COLO829 (cell line): ENCODE measurements around the gene LIME1.
"Not testable (repeated sequence)": the region's sequence is repeated elsewhere in the genome, so short reads cannot be mapped to it uniquely, and the experiment has no call there.

Experiments
- DNase-seq: peaks from one replicate; pipeline ENCODE4 v3.0.0; 2012; ENCODE audit warnings: low spot score

LIME1 gene

GRCh38 chr20:63707558-63708300 lies 28.7 kb upstream of the LIME1 start, which contains the start of the genes ARFRP1 and ZGPAT:
Gene ARFRP1, minus strand, starts transcription at chr20:63707976. Its CDS starts 885 bp downstream, at chr20:63707091.
Gene ZGPAT, plus strand, starts transcription at chr20:63708039. Its CDS starts 542 bp downstream, at chr20:63708581.
- DNase-seq: peak; percentile 74

- DNase-seq: no peak
Observed at GRCh38 chr20:63708301-63709148, 27.9 kb upstream of the LIME1 start.

GRCh38 chr20:63709149-63709527 lies 27.3 kb upstream of the LIME1 start:
- DNase-seq: no peak

GRCh38 chr20:63711085-63711645 lies 25.3 kb upstream of the LIME1 start:
- DNase-seq: no peak

GRCh38 chr20:63712191-63712590 lies 24.3 kb upstream of the LIME1 start:
- no peak for DNase-seq

- no peak for DNase-seq
Observed at GRCh38 chr20:63714858-63715257, 21.6 kb upstream of the LIME1 start.

- DNase-seq: no peak
Observed at GRCh38 chr20:63718996-63719395, 17.5 kb upstream of the LIME1 start.

- not testable (repeated sequence) for DNase-seq
Observed at GRCh38 chr20:63722967-63723622, 13.4 kb upstream of the LIME1 start.

GRCh38 chr20:63730189-63730733 lies 6.2 kb upstream of the LIME1 start:
- DNase-seq: not testable (repeated sequence)

- no peak for DNase-seq
Observed at GRCh38 chr20:63731410-63731809, 5.1 kb upstream of the LIME1 start.

GRCh38 chr20:63732118-63733095 lies 4.1 kb upstream of the LIME1 start:
- DNase-seq: no peak

- no peak for DNase-seq
Observed at GRCh38 chr20:63733117-63733516, 3.3 kb upstream of the LIME1 start.

GRCh38 chr20:63733579-63734081 lies 2.8 kb upstream of the LIME1 start:
- DNase-seq: no peak

GRCh38 chr20:63734111-63734945 lies 2.1 kb upstream of the LIME1 start:
- no peak for DNase-seq

- no peak for DNase-seq
Observed at GRCh38 chr20:63734946-63735858, 1.3 kb upstream of the LIME1 start.

- DNase-seq: no peak
Observed at GRCh38 chr20:63736893-63737694, 630 bp downstream of the LIME1 start.

GRCh38 chr20:63737695-63737944 lies 1.2 kb downstream of the LIME1 start:
- DNase-seq: no peak
